NCI-H1930 (cell line): ENCODE measurements around the gene RBMS3.
"Not testable (repeated sequence)": the region's sequence is repeated elsewhere in the genome, so short reads cannot be mapped to it uniquely, and the experiment has no call there.

Source experiments
- DNase-seq, 2 experiments: peaks; one replicate each; lab custom pipeline; 2025; lab: John Stamatoyannopoulos, UW

RBMS3 gene

GRCh38 chr3:29430558-29430971, 149.7 kb downstream of the RBMS3 start:
- DNase-seq: no peak

DNA sequence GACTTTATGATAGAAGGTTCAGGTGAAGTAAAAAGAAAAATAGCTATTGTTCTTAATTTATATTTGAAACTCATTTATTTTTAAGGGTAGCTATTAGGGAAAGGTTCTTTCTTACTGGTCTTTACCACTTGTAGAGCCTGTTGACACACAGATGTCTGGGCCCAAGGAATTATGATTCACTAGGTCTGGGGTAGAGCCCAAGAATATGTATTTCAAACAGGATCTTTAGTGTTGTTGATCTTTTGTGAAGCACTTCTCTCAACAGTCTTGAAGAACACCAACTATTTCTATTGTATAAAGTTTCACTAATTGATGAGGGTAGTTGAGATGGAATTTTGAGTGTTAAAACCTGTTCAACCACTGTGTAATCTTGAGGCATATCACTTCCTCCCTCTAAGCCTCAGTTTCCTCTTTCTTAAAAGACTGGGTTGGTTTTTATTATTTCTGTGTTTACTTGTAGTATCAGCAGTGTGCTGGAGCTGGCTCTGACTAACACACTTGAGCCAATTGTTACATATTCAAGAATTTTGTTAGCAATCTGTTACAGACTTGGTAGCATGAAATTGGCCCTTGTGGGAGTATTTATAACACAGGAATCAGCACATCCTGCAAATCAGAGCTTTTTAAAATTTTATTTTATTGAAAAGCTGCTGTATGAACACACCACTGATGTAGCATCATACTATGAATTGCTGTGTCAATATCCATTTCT, 155.9 kb downstream of the RBMS3 start:
- DNase-seq: no peak

DNA sequence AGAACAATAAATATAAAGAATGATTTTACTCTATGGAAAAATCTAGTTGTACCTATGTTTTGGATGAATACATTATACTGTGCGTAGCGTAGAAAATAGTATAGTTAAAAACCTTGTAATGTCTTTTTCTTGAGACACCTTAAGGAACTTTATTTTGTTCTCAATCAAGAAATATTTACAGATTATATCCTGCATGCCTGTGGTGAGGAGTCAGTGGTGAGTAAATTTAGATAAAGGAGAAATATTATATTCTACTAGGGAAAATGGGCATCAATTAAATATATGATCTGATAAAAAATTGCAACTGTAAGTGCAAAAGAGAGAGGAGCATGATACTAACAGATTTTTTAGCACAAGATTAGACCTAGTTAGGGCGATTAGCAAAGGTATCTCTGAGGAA, 157.7 kb downstream of the RBMS3 start:
- DNase-seq: no peak

GRCh38 chr3:29440413-29441305, 159.8 kb downstream of the RBMS3 start:
- no peak for DNase-seq

- DNase-seq: no peak
Observed at GRCh38 chr3:29441422-29441821, 160.6 kb downstream of the RBMS3 start.

DNA sequence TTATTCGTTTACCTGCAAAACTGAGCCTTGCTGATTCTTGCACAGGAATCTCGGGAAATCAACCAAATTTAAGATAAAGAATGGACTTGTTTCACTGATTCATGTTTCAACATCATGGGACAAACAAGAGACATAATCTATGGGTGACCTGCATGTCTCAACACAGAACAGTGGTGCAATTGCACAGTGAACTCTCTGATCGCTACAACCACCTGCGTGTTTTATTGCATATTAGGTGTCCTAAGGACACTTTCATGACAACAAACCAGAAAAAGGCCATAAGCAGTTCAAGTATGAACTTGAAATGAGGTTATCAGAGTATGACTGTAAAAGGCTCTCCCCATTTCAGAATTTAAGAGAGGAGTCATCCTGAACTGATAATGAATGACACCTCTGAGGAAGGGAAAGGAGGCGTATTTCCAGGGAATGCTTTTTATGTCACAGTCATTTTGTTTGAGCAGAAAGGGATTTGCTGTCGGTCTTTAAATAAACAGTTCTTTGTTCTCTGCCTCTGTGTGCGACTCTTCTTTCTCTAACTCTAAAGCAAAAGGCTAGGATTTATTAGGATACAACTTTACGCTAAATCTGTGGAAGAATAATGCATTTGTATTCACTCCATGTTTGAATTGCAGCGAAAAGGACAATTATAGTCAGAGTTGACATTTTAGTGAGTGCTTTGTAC, 167.2 kb downstream of the RBMS3 start:
- DNase-seq: no peak

- DNase-seq: no peak
Observed at GRCh38 chr3:29451920-29452319, 171.0 kb downstream of the RBMS3 start.

GRCh38 chr3:29452934-29453283, 172.0 kb downstream of the RBMS3 start:
- no peak for DNase-seq

- DNase-seq: no peak
Observed at GRCh38 chr3:29453284-29454001, 172.6 kb downstream of the RBMS3 start.

GRCh38 chr3:29454161-29454611, 173.3 kb downstream of the RBMS3 start:
- no peak for DNase-seq

DNA sequence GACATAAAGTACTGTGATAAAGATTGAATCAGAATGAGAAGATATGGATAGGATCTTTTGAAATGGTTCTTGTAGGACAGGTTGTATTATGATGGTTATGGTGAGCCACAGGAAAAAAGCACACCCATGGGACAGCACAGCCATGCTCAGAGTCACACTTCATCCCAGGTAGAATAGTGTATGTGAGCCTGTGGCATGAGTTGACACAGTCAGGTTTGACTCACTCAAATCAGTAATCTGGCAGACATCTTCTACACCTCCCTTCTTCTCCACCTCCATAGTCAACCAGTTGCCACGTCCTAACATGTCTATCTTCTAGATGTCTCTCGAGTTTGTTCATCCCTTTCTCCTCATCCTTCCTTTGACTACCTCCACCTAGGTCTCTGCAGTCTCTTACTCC, 176.0 kb downstream of the RBMS3 start:
- DNase-seq: no peak

DNA sequence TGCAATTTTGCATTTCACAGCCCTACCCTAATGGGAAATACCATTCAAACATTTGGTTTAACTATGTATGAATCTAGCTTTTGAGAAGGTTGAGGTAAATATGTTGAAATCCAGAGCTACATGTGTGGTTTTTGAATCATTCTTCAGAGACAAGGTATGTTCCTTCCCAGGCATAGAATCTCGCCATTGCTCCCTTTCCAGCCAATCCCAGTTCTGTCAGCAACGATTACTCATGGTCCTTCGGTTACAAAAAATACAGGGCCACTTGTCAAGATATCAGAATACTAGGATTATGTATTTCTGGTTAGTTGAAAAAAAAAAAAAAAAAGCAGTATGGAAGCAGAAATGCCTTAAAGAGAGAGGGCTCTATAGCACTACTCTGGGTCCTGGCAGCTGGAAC, 182.4 kb downstream of the RBMS3 start:
- no peak for DNase-seq

- no peak for DNase-seq
Observed at GRCh38 chr3:29465836-29466235, 185.0 kb downstream of the RBMS3 start.

DNA sequence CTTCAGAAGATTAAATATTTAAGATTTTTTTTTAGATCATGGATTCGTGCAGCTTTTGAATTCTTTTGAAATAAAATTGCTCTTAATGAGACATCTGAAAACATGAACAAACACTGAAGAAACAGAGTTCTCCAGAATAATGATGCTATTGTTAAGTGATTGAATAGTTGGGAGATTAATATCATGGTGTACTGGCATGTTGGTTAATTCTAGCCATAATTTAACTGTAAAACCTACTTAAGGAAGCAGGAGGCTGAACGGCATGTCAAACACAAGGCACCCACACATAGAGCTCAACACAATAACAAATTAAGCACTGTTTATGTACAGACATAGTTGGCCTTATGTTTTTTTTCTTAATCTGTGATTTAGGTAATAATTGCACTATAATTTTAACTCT, 185.6 kb downstream of the RBMS3 start:
- DNase-seq: peak in 1 of 2 experiments; percentile 5

- no peak for DNase-seq
Observed at GRCh38 chr3:29468187-29468586, 187.3 kb downstream of the RBMS3 start.

GRCh38 chr3:29473481-29474170, 192.8 kb downstream of the RBMS3 start:
- DNase-seq: not testable (repeated sequence)

GRCh38 chr3:29475305-29475840, 194.5 kb downstream of the RBMS3 start:
- no peak for DNase-seq

GRCh38 chr3:29475854-29476253, 195.0 kb downstream of the RBMS3 start:
- no peak for DNase-seq

GRCh38 chr3:29478611-29479010, 197.7 kb downstream of the RBMS3 start:
- DNase-seq: no peak

- no peak for DNase-seq
Observed at GRCh38 chr3:29481249-29481648, 200.4 kb downstream of the RBMS3 start.
